ENCODE data around the gene UBR1. TPM values are rescaled to one million over a fixed set of nuclear protein-coding genes. Genes with fewer than 3 reads are reported as not detected.
A peak's percentile ranks its signal among the peaks of the same experiment; 100 is the strongest.

UBR1 gene
- total RNA-seq = 10 to 100 TPM; 21.4 to 26.2 TPM

- Histone ChIP-seq H3K9ac (ENCODE audit: low read depth in 2 of 2, low read length in 2 of 2) (peak within 1 kb of the TSS; percentile 74), H3K36me3 (no peaks in the 10 kb centered on the region), H3K9me3 (no peaks in the 10 kb centered on the region), H3K4me1 (peaks cover 10% of the 10 kb centered on the region), H3K27ac (peak within 1 kb of the TSS; percentile 89), H3K27me3 (no peaks in the 10 kb centered on the region), H3K4me3 (peak within 1 kb of the TSS; percentile 75)
- peak; percentile 89 for DNase-seq
- TF ChIP-seq, protein P1, sequence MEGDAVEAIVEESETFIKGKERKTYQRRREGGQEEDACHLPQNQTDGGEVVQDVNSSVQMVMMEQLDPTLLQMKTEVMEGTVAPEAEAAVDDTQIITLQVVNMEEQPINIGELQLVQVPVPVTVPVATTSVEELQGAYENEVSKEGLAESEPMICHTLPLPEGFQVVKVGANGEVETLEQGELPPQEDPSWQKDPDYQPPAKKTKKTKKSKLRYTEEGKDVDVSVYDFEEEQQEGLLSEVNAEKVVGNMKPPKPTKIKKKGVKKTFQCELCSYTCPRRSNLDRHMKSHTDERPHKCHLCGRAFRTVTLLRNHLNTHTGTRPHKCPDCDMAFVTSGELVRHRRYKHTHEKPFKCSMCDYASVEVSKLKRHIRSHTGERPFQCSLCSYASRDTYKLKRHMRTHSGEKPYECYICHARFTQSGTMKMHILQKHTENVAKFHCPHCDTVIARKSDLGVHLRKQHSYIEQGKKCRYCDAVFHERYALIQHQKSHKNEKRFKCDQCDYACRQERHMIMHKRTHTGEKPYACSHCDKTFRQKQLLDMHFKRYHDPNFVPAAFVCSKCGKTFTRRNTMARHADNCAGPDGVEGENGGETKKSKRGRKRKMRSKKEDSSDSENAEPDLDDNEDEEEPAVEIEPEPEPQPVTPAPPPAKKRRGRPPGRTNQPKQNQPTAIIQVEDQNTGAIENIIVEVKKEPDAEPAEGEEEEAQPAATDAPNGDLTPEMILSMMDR (IDR thresholded peaks at IDR 0.05) = no peak
- intact Hi-C loops (cut with DNase I) = loop anchor here (10.0 kb wide), 1 partner anchor 79 kb away; the partner anchor contains the start of gene CCNDBP1
Observed at GRCh38 chr15:43105778-43106485, at the start of gene UBR1. Gene UBR1, minus strand, starts transcription at chr15:43106038. Its CDS starts 16 bp downstream, at chr15:43106022.

DNA sequence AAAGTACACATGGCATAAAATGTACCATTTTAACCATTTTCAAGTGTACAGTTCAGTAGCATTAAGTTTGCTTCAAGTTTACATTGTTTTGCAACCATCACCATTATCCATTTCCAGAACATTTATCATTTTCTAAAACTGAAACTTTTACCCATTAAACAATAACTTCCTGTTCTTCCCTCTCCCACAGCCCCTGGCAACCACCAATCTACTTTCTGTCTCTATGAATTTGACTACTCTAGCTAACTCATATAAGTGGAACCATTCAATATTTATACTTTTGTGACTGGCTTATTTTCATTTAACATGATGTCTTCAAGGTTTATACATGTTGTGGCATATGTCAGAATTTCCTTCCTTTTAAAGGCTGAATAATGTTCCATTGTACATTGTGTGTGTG is 47.4 kb upstream of the UBR1 start:
- DNase-seq = no peak
- no peaks in the 10 kb centered on the region for H3K27me3 ChIP-seq
- intact Hi-C loops (cut with DNase I) = no loop called here
- H3K36me3 ChIP-seq = peaks cover 9% of the 10 kb centered on the region
- no peak overlapping the region for H3K4me3 ChIP-seq
- H3K27ac ChIP-seq = no peak overlapping the region
- H3K9ac ChIP-seq (ENCODE audit: low read depth in 2 of 2, low read length in 2 of 2) = no peak overlapping the region
- no peaks in the 10 kb centered on the region for H3K4me1 ChIP-seq
- TF ChIP-seq, protein P1 (IDR thresholded peaks at IDR 0.05) = no peak
- no peaks in the 10 kb centered on the region for H3K9me3 ChIP-seq

- Histone ChIP-seq H3K27me3 (no peaks in the 10 kb centered on the region), H3K27ac (no peak overlapping the region), H3K36me3 (peaks cover 9% of the 10 kb centered on the region), H3K9ac (ENCODE audit: low read depth in 2 of 2, low read length in 2 of 2) (no peak overlapping the region), H3K4me3 (no peak overlapping the region), H3K9me3 (no peaks in the 10 kb centered on the region), H3K4me1 (no peaks in the 10 kb centered on the region)
- TF ChIP-seq, protein P1 (IDR thresholded peaks at IDR 0.05) = no peak
- DNase-seq = no peak
- intact Hi-C loops (cut with DNase I) = no loop called here
Observed at GRCh38 chr15:43151688-43152087, 45.9 kb upstream of the UBR1 start.

DNA sequence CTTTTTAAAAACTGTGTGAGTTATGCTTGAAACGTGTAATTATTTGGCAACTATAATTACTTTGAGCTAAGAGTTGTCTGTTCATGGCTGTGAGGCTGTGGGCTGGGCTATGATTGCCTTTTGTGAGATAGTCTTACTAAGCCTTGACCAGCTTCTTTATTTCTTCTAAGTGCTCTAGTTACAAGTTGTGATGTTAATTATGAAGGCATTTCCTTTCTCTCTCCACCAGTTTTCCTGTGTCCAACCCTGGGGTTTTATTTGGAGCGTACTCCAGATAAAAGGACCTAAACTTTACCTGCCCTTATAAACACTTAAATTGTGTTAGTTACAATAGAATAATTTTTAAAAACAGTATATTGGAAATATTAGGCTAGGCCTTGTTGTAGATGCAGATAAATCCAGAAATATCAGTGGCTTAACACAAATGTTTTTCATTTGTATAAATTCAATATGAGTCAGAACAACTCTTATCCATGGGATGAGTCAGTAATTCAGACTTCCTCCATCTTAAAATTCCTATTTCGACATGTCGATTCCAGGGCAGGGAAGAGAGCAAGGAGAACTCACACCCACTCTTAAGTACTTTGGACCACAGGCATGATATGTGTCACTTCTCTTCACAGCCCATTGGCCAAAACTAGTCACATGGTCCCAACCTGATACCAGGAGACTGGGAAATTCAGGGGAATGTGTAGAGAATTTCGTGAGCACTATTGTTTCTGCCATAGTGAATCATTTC is 44.5 kb upstream of the UBR1 start:
- TF ChIP-seq, protein P1 (IDR thresholded peaks at IDR 0.05) = no peak
- no peak for DNase-seq
- Histone ChIP-seq H3K36me3 (peaks cover 9% of the 10 kb centered on the region), H3K27me3 (no peaks in the 10 kb centered on the region), H3K27ac (no peak overlapping the region), H3K9ac (ENCODE audit: low read depth in 2 of 2, low read length in 2 of 2) (no peak overlapping the region), H3K4me3 (no peak overlapping the region), H3K4me1 (no peaks in the 10 kb centered on the region), H3K9me3 (no peaks in the 10 kb centered on the region)
- intact Hi-C loops (cut with DNase I) = no loop called here

GRCh38 chr15:43146184-43146583 is 40.3 kb upstream of the UBR1 start:
- H3K9me3 ChIP-seq = no peaks in the 10 kb centered on the region
- no peak overlapping the region for H3K27ac ChIP-seq
- no peak for DNase-seq
- H3K4me1 ChIP-seq = no peaks in the 10 kb centered on the region
- H3K9ac ChIP-seq (ENCODE audit: low read depth in 2 of 2, low read length in 2 of 2) = no peak overlapping the region
- intact Hi-C loops (cut with DNase I) = no loop called here
- TF ChIP-seq, protein P1 (IDR thresholded peaks at IDR 0.05) = no peak
- H3K27me3 ChIP-seq = no peaks in the 10 kb centered on the region
- peaks cover 5% of the 10 kb centered on the region for H3K36me3 ChIP-seq
- H3K4me3 ChIP-seq = no peak overlapping the region

Data from colonic mucosa (tissue), 4 donors.